Measurements from ENCODE around the gene B3GAT2. TPM values are rescaled to one million over a fixed set of nuclear protein-coding genes. Genes with fewer than 3 reads are reported as not detected.

Gene B3GAT2
- total RNA-seq, 1 donor from 2014 or later, result not detected

GRCh38 chr6:70991253-70991652, 34.4 kb upstream of the B3GAT2 start:
- no peaks in the 10 kb centered on the region for H3K4me1 ChIP-seq
- intact Hi-C loops (cut with micrococcal nuclease), result no loop called here
- TF ChIP-seq CTCF (IDR thresholded peaks at IDR 0.05; ENCODE audit: borderline replicate concordance), result no peak
- no peaks in the 10 kb centered on the region for H3K36me3 ChIP-seq
- no peaks in the 10 kb centered on the region for H3K27me3 ChIP-seq (ENCODE audit: low read depth)
- no peak for DNase-seq
- H3K4me3 ChIP-seq, result no peak overlapping the region
- H3K9me3 ChIP-seq (replicated peaks), result no peaks in the 10 kb centered on the region
- H3K27ac ChIP-seq (replicated peaks), result no peak overlapping the region

GRCh38 chr6:70985156-70985555, 28.3 kb upstream of the B3GAT2 start:
- Histone ChIP-seq H3K27ac (replicated peaks) (no peak overlapping the region), H3K9me3 (replicated peaks) (no peaks in the 10 kb centered on the region), H3K4me3 (no peak overlapping the region), H3K36me3 (no peaks in the 10 kb centered on the region), H3K4me1 (no peaks in the 10 kb centered on the region), H3K27me3 (ENCODE audit: low read depth) (no peaks in the 10 kb centered on the region)
- DNase-seq, result no peak
- intact Hi-C loops (cut with micrococcal nuclease), result no loop called here
- TF ChIP-seq CTCF (IDR thresholded peaks at IDR 0.05; ENCODE audit: borderline replicate concordance), result no peak

- intact Hi-C loops (cut with micrococcal nuclease), result no loop called here
- TF ChIP-seq CTCF (IDR thresholded peaks at IDR 0.05; ENCODE audit: borderline replicate concordance), result no peak
- no peak for DNase-seq
- no peaks in the 10 kb centered on the region for H3K4me1 ChIP-seq
- H3K4me3 ChIP-seq, result no peak overlapping the region
- no peak overlapping the region for H3K27ac ChIP-seq (replicated peaks)
- no peaks in the 10 kb centered on the region for H3K27me3 ChIP-seq (ENCODE audit: low read depth)
- H3K9me3 ChIP-seq (replicated peaks), result peaks cover 4% of the 10 kb centered on the region
- H3K36me3 ChIP-seq, result no peaks in the 10 kb centered on the region
Observed at GRCh38 chr6:70982747-70983146, 25.9 kb upstream of the B3GAT2 start.

- Histone ChIP-seq H3K4me1 (no peaks in the 10 kb centered on the region), H3K9me3 (replicated peaks) (peaks cover 4% of the 10 kb centered on the region), H3K27ac (replicated peaks) (no peak overlapping the region), H3K27me3 (ENCODE audit: low read depth) (no peaks in the 10 kb centered on the region), H3K36me3 (no peaks in the 10 kb centered on the region), H3K4me3 (no peak overlapping the region)
- intact Hi-C loops (cut with micrococcal nuclease), result no loop called here
- DNase-seq, result no peak
- TF ChIP-seq CTCF (IDR thresholded peaks at IDR 0.05; ENCODE audit: borderline replicate concordance), result no peak
Observed at GRCh38 chr6:70980727-70981126, 23.9 kb upstream of the B3GAT2 start.

- Histone ChIP-seq H3K4me3 (no peak overlapping the region), H3K4me1 (no peaks in the 10 kb centered on the region), H3K9me3 (replicated peaks) (no peaks in the 10 kb centered on the region), H3K36me3 (no peaks in the 10 kb centered on the region), H3K27me3 (ENCODE audit: low read depth) (peaks cover 6% of the 10 kb centered on the region), H3K27ac (replicated peaks) (no peak overlapping the region)
- no peak for TF ChIP-seq CTCF (IDR thresholded peaks at IDR 0.05; ENCODE audit: borderline replicate concordance)
- DNase-seq, result no peak
- intact Hi-C loops (cut with micrococcal nuclease), result no loop called here
Observed at GRCh38 chr6:70973604-70974003, 16.7 kb upstream of the B3GAT2 start.

GRCh38 chr6:70967049-70967448, 10.2 kb upstream of the B3GAT2 start:
- H3K4me3 ChIP-seq, result no peak overlapping the region
- intact Hi-C loops (cut with micrococcal nuclease), result no loop called here
- no peak for TF ChIP-seq CTCF (IDR thresholded peaks at IDR 0.05; ENCODE audit: borderline replicate concordance)
- no peak overlapping the region for H3K27ac ChIP-seq (replicated peaks)
- no peaks in the 10 kb centered on the region for H3K9me3 ChIP-seq (replicated peaks)
- no peaks in the 10 kb centered on the region for H3K27me3 ChIP-seq (ENCODE audit: low read depth)
- DNase-seq, result no peak
- no peaks in the 10 kb centered on the region for H3K4me1 ChIP-seq
- no peaks in the 10 kb centered on the region for H3K36me3 ChIP-seq
